Endodermal cell (in vitro differentiated cells): Measurements from ENCODE around the gene PTRH1. TPM values are rescaled to one million over a fixed set of nuclear protein-coding genes. Genes with fewer than 3 reads are reported as not detected.

Experiments used
- DNase-seq: peaks from one replicate; pipeline ENCODE4 v3.0.0-alpha.2; 2017
- H3K27ac ChIP-seq: 2 replicates; pipeline ENCODE4 v1.5.1; 2013; ENCODE audit warnings: mild to moderate bottlenecking, low read depth, low read length, moderate library complexity
- H3K27me3 ChIP-seq: 2 replicates; pipeline ENCODE4 v1.6.1; 2013; ENCODE audit warnings: mild to moderate bottlenecking, low read length, moderate library complexity; ENCODE audit not compliant: insufficient read depth, control insufficient read depth, poor library complexity, severe bottlenecking
- H3K36me3 ChIP-seq: 2 replicates; pipeline ENCODE4 v1.7.0; 2013; ENCODE audit warnings: mild to moderate bottlenecking, low read length, moderate library complexity; ENCODE audit not compliant: control insufficient read depth, insufficient read depth
- H3K4me1 ChIP-seq: one replicate; pipeline ENCODE4 v1.7.0; 2013; ENCODE audit warnings: low read length; ENCODE audit not compliant: control insufficient read depth, insufficient read depth
- H3K4me3 ChIP-seq: 2 replicates; pipeline ENCODE4 v1.5.1; 2013; ENCODE audit warnings: mild to moderate bottlenecking, low read length, moderate library complexity
- H3K9ac ChIP-seq: 2 replicates; pipeline ENCODE4 v1.6.1; 2013; ENCODE audit warnings: mild to moderate bottlenecking, low read length, moderate library complexity; ENCODE audit not compliant: poor library complexity, severe bottlenecking; ENCODE audit errors: extremely low read depth
- H3K9me3 ChIP-seq: 2 replicates; pipeline ENCODE4 v1.6.1; 2013; ENCODE audit warnings: mild to moderate bottlenecking, low read length, moderate library complexity; ENCODE audit not compliant: control insufficient read depth
- H3K27ac Mint-ChIP-seq: 2 replicates; pipeline ENCODE4 v1.8.0; 2020; ENCODE audit warnings: mixed read lengths
- H3K27me3 Mint-ChIP-seq: 2 replicates; pipeline ENCODE4 v1.8.0; 2021; ENCODE audit warnings: mild to moderate bottlenecking, mixed read lengths; ENCODE audit not compliant: insufficient read depth
- H3K36me3 Mint-ChIP-seq: 2 replicates; pipeline ENCODE4 v1.8.0; 2020; ENCODE audit warnings: low read depth, mixed read lengths
- H3K4me1 Mint-ChIP-seq: 2 replicates; pipeline ENCODE4 v1.8.0; 2020; ENCODE audit warnings: mixed read lengths
- H3K4me3 Mint-ChIP-seq: 2 replicates; pipeline ENCODE4 v1.8.0; 2020; ENCODE audit warnings: mild to moderate bottlenecking, moderate library complexity, mixed read lengths
- H3K9me3 Mint-ChIP-seq: 2 replicates; pipeline ENCODE4 v1.8.0; 2020; ENCODE audit warnings: mild to moderate bottlenecking, mixed read lengths
- WGBS, 2 experiments: methylation state at CpG; one replicate each; pipeline versions ENCODE4 v1.1.5 to v1.1.7; 2013; ENCODE audit warnings: missing lambda C conversion rate in 2 of 2, mixed read lengths in 1 of 2; ENCODE audit not compliant: insufficient coverage in 1 of 2, insufficient read length in 1 of 2; 5-methylcytosine and 5-hydroxymethylcytosine counted together
- total RNA-seq, 2 donors: library from RNA; stranded (reverse); fragmentation: NEBNext Ultra II Directional in 1 of 2; extraction: Animal tissue kit (Norgen Biotek cat#: 25700) in 1 of 2; gene quantifications; 2 replicates in 1 of 2; 3 replicates in 1 of 2; pipeline ENCODE4 v1.2.1, GENCODE V29; 2021
- TF ChIP-seq, protein P1 (sequence below): fragments of 200-600 bp; sonication (generic); conservative IDR thresholded peaks from 2 replicates; pipeline ENCODE4 v1.5.0; 2021; ENCODE audit warnings: antibody characterized with exemption, mild to moderate bottlenecking

The PTRH1 gene
- total RNA-seq, 2 donors from 2014 or later, result 15.2 to 18.7 TPM

DNA sequence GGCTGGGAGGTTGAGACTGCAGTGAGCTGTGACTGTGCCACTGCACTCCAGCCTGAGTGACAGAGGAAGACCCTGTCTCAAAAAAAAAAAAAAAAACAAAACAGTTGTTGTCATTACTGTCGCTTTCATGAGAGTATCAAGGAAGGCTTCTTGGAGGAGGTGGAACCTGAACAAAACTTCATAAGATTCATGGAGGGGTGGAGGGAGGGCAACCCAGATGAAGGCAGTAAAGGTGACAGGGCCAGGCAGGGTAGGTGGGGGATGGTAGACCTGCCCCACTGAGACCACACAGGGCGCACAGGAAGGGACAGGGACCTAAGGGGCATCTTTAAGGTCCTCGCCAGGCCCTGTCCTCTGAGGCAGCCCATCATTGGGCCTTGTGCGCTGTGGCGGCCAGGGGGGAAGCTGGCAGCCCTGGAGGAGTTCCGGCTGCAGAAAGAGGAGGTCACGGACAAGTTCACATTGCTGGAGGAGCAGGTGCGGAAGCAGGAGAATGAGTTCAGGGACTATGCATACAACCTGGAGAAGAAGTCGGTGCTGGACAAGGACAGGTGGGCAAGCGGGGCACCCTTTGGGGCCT lies 5.2 kb downstream of the PTRH1 start:
- Histone ChIP-seq H3K27ac (no peak overlapping the region), H3K9ac (no peak overlapping the region), H3K4me3 (no peak overlapping the region), H3K36me3 (no peaks in the 10 kb centered on the region), H3K4me1 (no peaks in the 10 kb centered on the region), H3K9me3 (no peaks in the 10 kb centered on the region), H3K27me3 (no peaks in the 10 kb centered on the region)
- Mint-ChIP-seq H3K27ac (no peak overlapping the region), H3K9me3 (no peaks in the 10 kb centered on the region), H3K36me3 (no peaks in the 10 kb centered on the region), H3K4me1 (peaks cover 8% of the 10 kb centered on the region), H3K4me3 (no peak overlapping the region), H3K27me3 (peaks cover 2% of the 10 kb centered on the region)
- TF ChIP-seq, protein P1, sequence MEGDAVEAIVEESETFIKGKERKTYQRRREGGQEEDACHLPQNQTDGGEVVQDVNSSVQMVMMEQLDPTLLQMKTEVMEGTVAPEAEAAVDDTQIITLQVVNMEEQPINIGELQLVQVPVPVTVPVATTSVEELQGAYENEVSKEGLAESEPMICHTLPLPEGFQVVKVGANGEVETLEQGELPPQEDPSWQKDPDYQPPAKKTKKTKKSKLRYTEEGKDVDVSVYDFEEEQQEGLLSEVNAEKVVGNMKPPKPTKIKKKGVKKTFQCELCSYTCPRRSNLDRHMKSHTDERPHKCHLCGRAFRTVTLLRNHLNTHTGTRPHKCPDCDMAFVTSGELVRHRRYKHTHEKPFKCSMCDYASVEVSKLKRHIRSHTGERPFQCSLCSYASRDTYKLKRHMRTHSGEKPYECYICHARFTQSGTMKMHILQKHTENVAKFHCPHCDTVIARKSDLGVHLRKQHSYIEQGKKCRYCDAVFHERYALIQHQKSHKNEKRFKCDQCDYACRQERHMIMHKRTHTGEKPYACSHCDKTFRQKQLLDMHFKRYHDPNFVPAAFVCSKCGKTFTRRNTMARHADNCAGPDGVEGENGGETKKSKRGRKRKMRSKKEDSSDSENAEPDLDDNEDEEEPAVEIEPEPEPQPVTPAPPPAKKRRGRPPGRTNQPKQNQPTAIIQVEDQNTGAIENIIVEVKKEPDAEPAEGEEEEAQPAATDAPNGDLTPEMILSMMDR, result no peak
- no peak for DNase-seq
- 92 to 100% methylated on average over 2 to 10 of the region's 10 CpGs for WGBS, 2 experiments

DNA sequence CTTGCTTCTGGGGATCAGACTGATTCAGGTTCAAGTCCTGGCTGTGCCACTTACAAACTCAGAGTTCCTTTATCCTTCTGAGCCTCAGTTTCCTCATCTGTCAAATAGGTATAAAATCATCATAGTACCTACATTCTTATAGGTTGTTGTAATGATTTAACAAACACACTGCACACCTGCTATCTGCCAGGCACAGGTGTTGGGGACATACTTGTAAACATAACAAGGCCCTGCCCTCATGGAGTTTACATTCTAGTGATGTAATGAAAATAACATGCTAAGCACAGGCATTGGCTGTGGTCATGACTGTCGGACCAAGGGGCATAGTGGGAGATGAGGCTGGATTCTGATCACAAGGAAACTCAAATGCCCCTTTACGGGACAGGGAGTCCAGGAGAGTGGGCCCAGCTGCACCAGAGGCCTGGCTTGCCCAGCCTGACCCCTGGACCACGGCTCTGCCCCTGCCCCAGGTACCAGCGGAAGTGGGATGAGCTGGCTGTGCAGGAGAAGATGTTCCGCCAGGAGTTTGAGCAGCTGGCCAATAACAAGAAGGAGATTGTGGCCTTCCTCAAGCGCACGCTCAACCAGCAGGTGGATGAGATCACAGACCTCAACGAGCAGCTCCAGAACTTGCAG lies 6.4 kb downstream of the PTRH1 start:
- TF ChIP-seq, protein P1, result no peak
- H3K4me3 Mint-ChIP-seq, result no peak overlapping the region
- Histone ChIP-seq H3K27ac (no peak overlapping the region), H3K4me3 (no peak overlapping the region), H3K36me3 (no peaks in the 10 kb centered on the region), H3K27me3 (no peaks in the 10 kb centered on the region), H3K4me1 (no peaks in the 10 kb centered on the region), H3K9ac (no peak overlapping the region), H3K9me3 (no peaks in the 10 kb centered on the region)
- H3K27me3 Mint-ChIP-seq, result no peaks in the 10 kb centered on the region
- no peak overlapping the region for H3K27ac Mint-ChIP-seq
- H3K36me3 Mint-ChIP-seq, result no peaks in the 10 kb centered on the region
- DNase-seq, result no peak
- H3K4me1 Mint-ChIP-seq, result peaks cover 8% of the 10 kb centered on the region
- 92 to 100% methylated on average over 8 of the region's 8 CpGs for WGBS, 2 experiments
- H3K9me3 Mint-ChIP-seq, result no peaks in the 10 kb centered on the region

DNA sequence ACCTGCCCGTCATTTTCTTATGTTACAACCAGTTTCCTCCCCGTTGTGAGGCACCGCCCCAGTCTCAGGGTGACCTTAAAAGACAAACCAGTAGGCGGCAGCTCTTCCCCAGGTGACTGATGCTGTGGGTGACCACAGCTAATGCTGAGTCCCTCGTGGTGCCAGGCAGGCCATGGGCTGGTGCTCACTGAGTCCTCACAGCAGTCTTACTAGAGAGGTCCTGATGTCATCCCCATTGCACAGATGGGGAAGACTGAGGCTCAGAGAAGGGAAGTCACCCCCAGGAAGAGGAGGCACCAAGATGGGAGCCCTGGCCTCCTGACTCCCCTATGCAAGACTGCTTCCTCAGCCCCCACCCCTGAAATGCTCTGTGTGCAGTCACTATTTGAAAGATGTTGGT lies 7.7 kb downstream of the PTRH1 start:
- TF ChIP-seq, protein P1, result peak; percentile 54
- Histone ChIP-seq H3K9me3 (no peaks in the 10 kb centered on the region), H3K9ac (no peak overlapping the region), H3K27ac (no peak overlapping the region), H3K4me1 (no peaks in the 10 kb centered on the region), H3K36me3 (no peaks in the 10 kb centered on the region), H3K4me3 (no peak overlapping the region), H3K27me3 (no peaks in the 10 kb centered on the region)
- Mint-ChIP-seq H3K9me3 (no peaks in the 10 kb centered on the region), H3K4me1 (peaks cover 8% of the 10 kb centered on the region), H3K4me3 (no peak overlapping the region), H3K36me3 (no peaks in the 10 kb centered on the region), H3K27me3 (no peaks in the 10 kb centered on the region), H3K27ac (no peak overlapping the region)
- DNase-seq, result peak; percentile 62
- 80 to 85% methylated on average over 5 of the region's 5 CpGs for WGBS, 2 experiments
